K562 (cell line): ENCODE measurements around the gene CCM2. TPM values are rescaled to one million over a fixed set of nuclear protein-coding genes. Genes with fewer than 3 reads are reported as not detected.

Experiments used
- ATF2 ChIP-seq: sonication (generic); formaldehyde crosslinking; IDR thresholded peaks from 2 replicates; pipeline ENCODE4 v1.8.1; 2022; ENCODE audit warnings: missing genetic modification reagents
- CEBPG ChIP-seq, 3 experiments: fragments of 200-800 bp in 1 of 3; sonication (Bioruptor generic) in 1 of 3; sonication (generic) in 1 of 3; formaldehyde crosslinking in 1 of 3; IDR thresholded peaks in 2 of 3; conservative IDR thresholded peaks in 1 of 3; 2 replicates each; pipeline versions ENCODE4 v1.6.1 to v1.8.0; 2016 to 2022; ENCODE audit warnings: missing compliant biosample characterization in 2 of 3, missing genetic modification characterization in 2 of 3, mild to moderate bottlenecking in 1 of 3, missing genetic modification reagents in 1 of 3
- DDX20 ChIP-seq: fragments of 450-650 bp; IDR thresholded peaks from 2 replicates; pipeline ENCODE4 v1.6.1; 2016; ENCODE audit warnings: missing genetic modification characterization, low read depth, mild to moderate bottlenecking, missing compliant biosample characterization, moderate library complexity
- GTF2A2 ChIP-seq: IDR thresholded peaks from 2 replicates; pipeline ENCODE4 v1.6.1; 2016; ENCODE audit warnings: mild to moderate bottlenecking, missing genetic modification characterization, missing compliant biosample characterization
- HMG20B ChIP-seq: fragments of 250-450 bp; sonication (Bioruptor Pico); IDR thresholded peaks from 2 replicates; pipeline ENCODE4 v1.5.0; 2021; ENCODE audit warnings: mild to moderate bottlenecking
- HNRNPLL ChIP-seq: fragments of 200-400 bp; formaldehyde crosslinking; IDR thresholded peaks from 2 replicates; pipeline ENCODE4 v1.6.1; 2017; ENCODE audit warnings: low read length, low read depth, mild to moderate bottlenecking; ENCODE audit not compliant: poor library complexity, severe bottlenecking
- JUND ChIP-seq, 2 experiments: IDR thresholded peaks; 2 replicates in 1 of 2; 3 replicates in 1 of 2; pipeline ENCODE4 v1.6.1; 2011; ENCODE audit warnings: borderline replicate concordance in 2 of 2, low read depth in 2 of 2, low read length in 2 of 2, improper control_type of control experiment in 1 of 2, missing biosample characterization in 1 of 2, missing genetic modification characterization in 1 of 2, missing genetic modification reagents in 1 of 2
- MAX ChIP-seq: sonication (generic); formaldehyde crosslinking; IDR thresholded peaks from 2 replicates; pipeline ENCODE4 v1.9.0; 2022; ENCODE audit warnings: mild to moderate bottlenecking, missing genetic modification reagents
- MCM2 ChIP-seq: fragments of 450-650 bp; IDR thresholded peaks from 2 replicates; pipeline ENCODE4 v1.6.1; 2017; ENCODE audit warnings: low read depth, mild to moderate bottlenecking
- SMARCA5 ChIP-seq: fragments of 450-650 bp; IDR thresholded peaks from 2 replicates; pipeline ENCODE4 v1.6.1; 2016
- TCF3 ChIP-seq: sonication (generic); formaldehyde crosslinking; IDR thresholded peaks from 2 replicates; pipeline ENCODE4 v1.4.0; 2020; ENCODE audit warnings: mild to moderate bottlenecking, missing genetic modification reagents
- TSHZ1 ChIP-seq: fragments of 250-450 bp; sonication (Bioruptor Pico); IDR thresholded peaks from 2 replicates; pipeline ENCODE4 v1.4.0; 2020; ENCODE audit warnings: mild to moderate bottlenecking, moderate library complexity
- ZC3H4 ChIP-seq: sonication (generic); formaldehyde crosslinking; IDR thresholded peaks from 2 replicates; pipeline ENCODE4 v1.9.0; 2021; ENCODE audit warnings: missing genetic modification reagents, borderline replicate concordance
- ZEB2 ChIP-seq: fragments of 450-650 bp; IDR thresholded peaks from 2 replicates; pipeline ENCODE4 v1.6.1; 2016
- ZNF408 ChIP-seq: fragments of 250-450 bp; sonication (Bioruptor Pico); IDR thresholded peaks from 2 replicates; pipeline ENCODE4 v1.4.0; 2020; ENCODE audit warnings: low read depth, mild to moderate bottlenecking, moderate library complexity
- ZNF431 ChIP-seq: sonication (generic); formaldehyde crosslinking; IDR thresholded peaks from 2 replicates; pipeline ENCODE4 v1.8.0; 2022; ENCODE audit warnings: mild to moderate bottlenecking, missing genetic modification reagents
- ZNF609 ChIP-seq: sonication (generic); formaldehyde crosslinking; IDR thresholded peaks from 2 replicates; pipeline ENCODE4 v1.8.1; 2023; ENCODE audit warnings: missing genetic modification reagents, mild to moderate bottlenecking, borderline replicate concordance
- ZNF778 ChIP-seq: fragments of 450-650 bp; formaldehyde crosslinking; IDR thresholded peaks from 2 replicates; pipeline ENCODE4 v1.4.0; 2020; ENCODE audit warnings: mild to moderate bottlenecking, moderate library complexity
- polyA plus RNA-seq, 8 experiments: library from polyadenylated mRNA; depleted of rRNA in 4 of 8; stranded (reverse) in 5 of 8; unstranded in 3 of 8; fragments of >200 nt; fragmentation: Nextera tagmentation in 2 of 8; fragmentation: Illumina TruSeq in 1 of 8; extraction: Ambion mirVana in 2 of 8; extraction: Trizol in 1 of 8; gene quantifications; 2 replicates each; pipeline versions ENCODE4 v1.2.1 to v1.2.3, GENCODE V29; 2011 to 2014; ENCODE audit warnings: inconsistent platforms in 1 of 8, missing spikeins in 1 of 8
- total RNA-seq, 7 experiments: library from RNA; depleted of rRNA in 6 of 7; stranded (reverse); fragments of >200 nt in 6 of 7; fragmentation: Illumina TruSeq in 2 of 7; extraction: Trizol in 2 of 7; gene quantifications; 2 replicates each; pipeline versions ENCODE4 v1.2.1 to v1.2.3, GENCODE V29; 2011 to 2021; ENCODE audit warnings: low replicate concordance in 1 of 7

CCM2 gene
- total and polyA plus RNA-seq, 9 of the 15 experiments (the other 6 are each of a cell fraction or from before 2014, with no cell fraction given), result 0.41 to 38.6 (median 25.9) TPM

GRCh38 chr7:45001138-45001694 lies 1.2 kb downstream of the CCM2 start (continued):
- TF ChIP-seq MAX (CRISPR knock-in tag) (peak; percentile 62; the same call in 1 of the 2 replicates), HMG20B (CRISPR knock-in tag) (no peak), ZNF408 (CRISPR knock-in tag) (no peak), MCM2 (no peak), ZNF609 (no peak), GTF2A2 (tag) (no peak), TCF3 (CRISPR knock-in tag) (peak; percentile 87), CEBPG (CRISPR knock-in tag; IDR thresholded peaks at IDR 0.05) (no peak), CEBPG (tag; conservative IDR thresholded peaks at IDR 0.05 in 1 of 2, IDR thresholded peaks at IDR 0.05 in 1 of 2) (no peak), HNRNPLL (no peak), TSHZ1 (CRISPR knock-in tag) (no peak), ZNF431 (CRISPR knock-in tag) (no peak), JUND (IDR thresholded peaks at IDR 0.05; ENCODE audit: borderline replicate concordance, low read depth, low read length) (peak; percentile 6; the same call in 1 of the 2 replicates), JUND (tag; IDR thresholded peaks at IDR 0.05; ENCODE audit: borderline replicate concordance, low read depth, low read length) (peak; percentile 29; the same call in 1 of the 3 replicates), DDX20 (tag) (no peak), ZEB2 (peak; percentile 80; the same call in 1 of the 2 replicates), ZNF778 (CRISPR knock-in tag) (no peak), ZC3H4 (no peak), SMARCA5 (no peak), ATF2 (CRISPR knock-in tag) (no peak)
